HCT116 (cell line): ENCODE data around the gene CELF4. TPM values are rescaled to one million over a fixed set of nuclear protein-coding genes. Genes with fewer than 3 reads are reported as not detected.

Experiments used
- ATAC-seq: fragments of 200-7000 bp; cut with Tn5 transposase; 2 replicates; pipeline ENCODE4 v1.9.1; 2020; ENCODE audit warnings: mild to moderate bottlenecking, moderate library complexity
- BruUV-seq: library from RNA; stranded (reverse); fragments of 400-500 nt; replicated peaks from 2 replicates; lab custom pipeline; 2021; lab: Mats Ljungman, UMichigan
- CTCF ChIA-PET: fragments of 300-600 bp; sonication (Branson Sonifier 250); formaldehyde crosslinking; loops from one replicate; lab custom pipeline; 2021; ENCODE audit warnings: antibody characterized with exemption; lab: Charles Lee
- POLR2A ChIA-PET: fragments of 300-600, 350-600 bp; sonication (Branson Sonifier 250); formaldehyde crosslinking; loops from one replicate; lab custom pipeline; 2021; ENCODE audit warnings: antibody characterized with exemption; lab: Charles Lee
- RAD21 ChIA-PET, 2 experiments: fragments of 300-600 bp; sonication (Branson Sonifier 250); formaldehyde crosslinking; loops; one replicate each; lab custom pipeline; 2023; ENCODE audit warnings: low total read pairs in 2 of 2; ENCODE audit not compliant: uncharacterized antibody in 2 of 2, unreplicated experiment in 2 of 2, low non-redundant PET in 1 of 2; lab: Charles Lee
- DNase-seq: peaks from one replicate; pipeline ENCODE4 v3.0.0-alpha.2; 2010; ENCODE audit warnings: low read depth, low spot score
- H2AFZ ChIP-seq: fragments of 200-600 bp; shearing (Covaris generic), sonication (generic); 2 replicates; pipeline ENCODE4 v1.6.1; 2017; ENCODE audit warnings: low read depth, mixed run types, mixed read lengths, antibody characterized with exemption, low read length; ENCODE audit not compliant: poor library complexity, severe bottlenecking
- H3K27ac ChIP-seq: 2 replicates; pipeline ENCODE4 v1.5.1; 2012; ENCODE audit warnings: low read depth, low read length
- H3K27me3 ChIP-seq: fragments of 200-600 bp; sonication (generic); 2 replicates; pipeline ENCODE4 v1.6.1; 2016; ENCODE audit warnings: mixed run types, low read length, mixed read lengths; ENCODE audit not compliant: insufficient read depth
- H3K36me3 ChIP-seq, 2 experiments: fragments of 200-500 bp in 1 of 2; fragments of 200-600 bp in 1 of 2; sonication (Bioruptor generic) in 1 of 2; sonication (generic) in 1 of 2; 2 replicates each; pipeline versions ENCODE4 v1.5.1 to v1.6.1; 2014 to 2016; ENCODE audit warnings: low read length in 2 of 2, inconsistent platforms in 1 of 2, mixed read lengths in 1 of 2, mixed run types in 1 of 2; ENCODE audit not compliant: insufficient read depth in 2 of 2, control insufficient read depth in 1 of 2
- H3K4me1 ChIP-seq, 2 experiments: fragments of 200-600 bp in 1 of 2; sonication (generic) in 1 of 2; 2 replicates each; pipeline versions ENCODE4 v1.5.1 to v1.6.1; 2012 to 2017; ENCODE audit warnings: low read length in 2 of 2, inconsistent platforms in 1 of 2, mild to moderate bottlenecking in 1 of 2, mixed read lengths in 1 of 2, mixed run types in 1 of 2, moderate library complexity in 1 of 2; ENCODE audit not compliant: insufficient read depth in 2 of 2, control insufficient read depth in 1 of 2
- H3K4me2 ChIP-seq: fragments of 200-600 bp; sonication (generic); 2 replicates; pipeline ENCODE4 v1.6.1; 2017; ENCODE audit warnings: mixed run types, low read length, mixed read lengths
- H3K4me3 ChIP-seq, 2 experiments: fragments of 200-600 bp in 1 of 2; sonication (generic) in 1 of 2; replicated peaks in 1 of 2; 2 replicates each; pipeline ENCODE4 v1.5.1; 2011 to 2016; ENCODE audit warnings: low read length in 2 of 2, control low read depth in 1 of 2, low read depth in 1 of 2, mild to moderate bottlenecking in 1 of 2, mixed read lengths in 1 of 2, mixed run types in 1 of 2
- H3K79me2 ChIP-seq: fragments of 200-600 bp; sonication (generic); 2 replicates; pipeline ENCODE4 v1.6.1; 2017; ENCODE audit warnings: mild to moderate bottlenecking, mixed run types, low read length, moderate library complexity, mixed read lengths; ENCODE audit not compliant: insufficient read depth
- H3K9ac ChIP-seq: fragments of 200-600 bp; sonication (generic); 2 replicates; pipeline ENCODE4 v1.6.1; 2016; ENCODE audit warnings: low read length, mixed read lengths
- H3K9me2 ChIP-seq: fragments of 200-600 bp; sonication (generic), shearing (Covaris generic); 2 replicates; pipeline ENCODE4 v1.6.1; 2017; ENCODE audit warnings: mixed run types, mild to moderate bottlenecking, moderate library complexity; ENCODE audit not compliant: insufficient read depth
- H3K9me3 ChIP-seq, 2 experiments: fragments of 200-500 bp in 1 of 2; fragments of 200-600 bp in 1 of 2; sonication (Bioruptor generic) in 1 of 2; sonication (generic) in 1 of 2; 2 replicates each; pipeline ENCODE4 v1.6.1; 2014 to 2017; ENCODE audit warnings: low read length in 2 of 2, mixed read lengths in 2 of 2, inconsistent platforms in 1 of 2, low read depth in 1 of 2, mild to moderate bottlenecking in 1 of 2, mixed run types in 1 of 2, moderate library complexity in 1 of 2; ENCODE audit not compliant: control insufficient read depth in 1 of 2, insufficient read depth in 1 of 2
- H4K20me1 ChIP-seq: fragments of 200-600 bp; sonication (generic), shearing (Covaris generic); 2 replicates; pipeline ENCODE4 v1.6.1; 2017; ENCODE audit warnings: mixed run types, mild to moderate bottlenecking, moderate library complexity; ENCODE audit not compliant: insufficient read depth
- CBX3 ChIP-seq: IDR thresholded peaks from 2 replicates; pipeline ENCODE4 v1.6.1; 2012; ENCODE audit warnings: low read depth
- ELF1 ChIP-seq: IDR thresholded peaks from 2 replicates; pipeline ENCODE4 v1.6.1; 2012; ENCODE audit warnings: low read depth, borderline replicate concordance
- EZH2 ChIP-seq: fragments of 200-600 bp; sonication (generic); IDR thresholded peaks from 2 replicates; pipeline ENCODE4 v1.6.1; 2017; ENCODE audit warnings: antibody characterized with exemption, mixed run types
- EZH2phosphoT487 ChIP-seq: fragments of 200-600 bp; IDR thresholded peaks from 2 replicates; pipeline ENCODE4 v1.6.1; 2018; ENCODE audit warnings: antibody characterized with exemption, borderline replicate concordance
- RAD21 ChIP-seq: IDR thresholded peaks from 2 replicates; pipeline ENCODE4 v1.6.1; 2012; ENCODE audit warnings: low read depth, mild to moderate bottlenecking
- REST ChIP-seq: IDR thresholded peaks from 2 replicates; pipeline ENCODE4 v1.6.1; 2012; ENCODE audit warnings: low read depth
- ZFX ChIP-seq: fragments of 450-650 bp; IDR thresholded peaks from 2 replicates; pipeline ENCODE4 v1.6.1; 2017
- intact Hi-C: fragments of 100-400 bp; cut with micrococcal nuclease; formaldehyde crosslinking; loops from 2 replicates; pipeline ENCODE4 v1.10.0; 2022
- total RNA-seq: library from RNA; stranded (reverse); gene quantifications from one replicate; pipeline ENCODE4 v1.2.1, GENCODE V29; 2021; ENCODE audit not compliant: unreplicated experiment
- TF ChIP-seq, protein P1 (sequence below), 3 experiments: fragments of 200-600 bp in 1 of 3; sonication (generic) in 1 of 3; IDR thresholded peaks in 2 of 3; conservative IDR thresholded peaks in 1 of 3; 2 replicates each; pipeline ENCODE4 v1.5.1; 2012 to 2017; ENCODE audit warnings: low read depth in 2 of 3, low read length in 2 of 3, antibody characterized with exemption in 1 of 3, borderline replicate concordance in 1 of 3, control low read depth in 1 of 3, mild to moderate bottlenecking in 1 of 3, mixed read lengths in 1 of 3, mixed run types in 1 of 3, moderate library complexity in 1 of 3; ENCODE audit not compliant: insufficient read depth in 1 of 3

Gene CELF4
- total RNA-seq, 1 experiment from 2014 or later: not detected

DNA sequence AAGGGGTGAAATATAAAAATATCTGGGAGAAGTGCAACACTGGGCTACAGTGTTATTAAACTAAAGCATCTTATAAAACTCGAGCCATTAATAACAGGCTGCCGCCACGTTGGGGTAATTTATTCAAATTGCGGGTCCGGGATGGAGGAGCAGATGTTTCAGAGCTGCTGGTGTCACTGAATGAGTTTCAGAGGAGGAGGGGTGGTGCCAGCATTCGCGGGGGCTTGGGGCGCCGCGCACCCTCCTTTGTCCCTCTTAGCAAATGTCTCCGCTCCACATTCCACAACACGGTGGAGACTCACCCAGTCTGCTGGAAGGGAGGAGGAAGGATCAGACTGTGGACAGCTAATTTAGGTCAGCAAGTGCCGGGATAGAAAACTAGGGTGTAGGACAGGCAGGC, 260.5 kb downstream of the CELF4 start:
- Histone ChIP-seq H3K79me2 (no peaks in the 10 kb centered on the region), H3K4me2 (no peak overlapping the region), H3K27ac (no peak overlapping the region), H4K20me1 (no peaks in the 10 kb centered on the region), H3K9me3 (no peaks in the 10 kb centered on the region), H3K36me3 (no peaks in the 10 kb centered on the region), H3K27me3 (no peaks in the 10 kb centered on the region), H2AFZ (no peak overlapping the region), H3K9me2 (no peaks in the 10 kb centered on the region), H3K4me3 (no peak overlapping the region), H3K9ac (no peak overlapping the region), H3K4me1 (peaks cover under 1% of the 10 kb centered on the region in 2 experiments; a peak in 1 of 4 replicates)
- ChIA-PET CTCF (no interaction called here), RAD21 (no interaction called here), POLR2A (no interaction called here)
- intact Hi-C loops: no loop called here
- DNase-seq: no peak
- ATAC-seq: no peak
- BruUV-seq: no TSS peak
- no peak for TF ChIP-seq REST
- no peak for TF ChIP-seq CBX3
- TF ChIP-seq EZH2: no peak
- TF ChIP-seq ELF1: no peak
- no peak for TF ChIP-seq EZH2phosphoT487
- TF ChIP-seq, protein P1, sequence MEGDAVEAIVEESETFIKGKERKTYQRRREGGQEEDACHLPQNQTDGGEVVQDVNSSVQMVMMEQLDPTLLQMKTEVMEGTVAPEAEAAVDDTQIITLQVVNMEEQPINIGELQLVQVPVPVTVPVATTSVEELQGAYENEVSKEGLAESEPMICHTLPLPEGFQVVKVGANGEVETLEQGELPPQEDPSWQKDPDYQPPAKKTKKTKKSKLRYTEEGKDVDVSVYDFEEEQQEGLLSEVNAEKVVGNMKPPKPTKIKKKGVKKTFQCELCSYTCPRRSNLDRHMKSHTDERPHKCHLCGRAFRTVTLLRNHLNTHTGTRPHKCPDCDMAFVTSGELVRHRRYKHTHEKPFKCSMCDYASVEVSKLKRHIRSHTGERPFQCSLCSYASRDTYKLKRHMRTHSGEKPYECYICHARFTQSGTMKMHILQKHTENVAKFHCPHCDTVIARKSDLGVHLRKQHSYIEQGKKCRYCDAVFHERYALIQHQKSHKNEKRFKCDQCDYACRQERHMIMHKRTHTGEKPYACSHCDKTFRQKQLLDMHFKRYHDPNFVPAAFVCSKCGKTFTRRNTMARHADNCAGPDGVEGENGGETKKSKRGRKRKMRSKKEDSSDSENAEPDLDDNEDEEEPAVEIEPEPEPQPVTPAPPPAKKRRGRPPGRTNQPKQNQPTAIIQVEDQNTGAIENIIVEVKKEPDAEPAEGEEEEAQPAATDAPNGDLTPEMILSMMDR (IDR thresholded peaks at IDR 0.05 in 2 of 3, conservative IDR thresholded peaks at IDR 0.05 in 1 of 3; ENCODE audit: borderline replicate concordance in 1 of 3, insufficient read depth in 1 of 3, low read depth in 2 of 3, low read length in 2 of 3): no peak
- TF ChIP-seq RAD21: no peak
- TF ChIP-seq ZFX: no peak
